ENCODE measurements around the gene POU6F1. TPM values are rescaled to one million over a fixed set of nuclear protein-coding genes. Genes with fewer than 3 reads are reported as not detected.

The POU6F1 gene
- total RNA-seq, 1 donor = 3.2 TPM

DNA sequence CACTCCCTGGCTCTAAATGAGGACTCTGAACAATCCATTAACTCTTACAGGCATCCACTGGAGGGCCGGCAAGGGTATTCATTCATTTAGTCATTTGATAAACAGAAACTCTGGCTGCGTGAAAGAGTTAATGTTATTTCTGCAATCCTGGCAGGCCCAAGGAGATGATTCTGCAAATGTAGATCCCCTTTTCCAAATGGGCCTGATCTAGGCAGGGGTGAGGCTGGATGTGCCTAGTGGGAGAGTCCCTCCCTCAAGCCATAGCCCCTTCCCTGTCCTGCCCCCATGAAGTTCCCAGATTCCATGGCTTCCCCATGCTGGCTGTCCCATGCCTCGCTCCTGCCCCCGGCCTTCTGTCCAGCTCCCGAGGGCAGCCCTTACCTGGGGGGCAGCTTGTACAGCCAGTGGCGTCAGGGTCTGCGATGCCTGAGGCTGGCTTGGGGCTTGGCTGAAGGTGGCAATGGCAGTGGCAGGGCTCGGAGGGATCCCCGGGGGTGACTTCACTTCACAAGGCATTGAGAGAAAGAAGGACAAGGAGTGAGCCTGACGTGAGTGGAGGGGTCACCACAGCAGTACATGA, 18.4 kb downstream of the POU6F1 start:
- DNase-seq (ENCODE audit: low read depth in 2 of 3, low spot score in 2 of 3) = no peak

GRCh38 chr12:51198568-51199365, 19.1 kb downstream of the POU6F1 start:
- no peak for DNase-seq (ENCODE audit: low read depth in 2 of 3, low spot score in 2 of 3)

DNA sequence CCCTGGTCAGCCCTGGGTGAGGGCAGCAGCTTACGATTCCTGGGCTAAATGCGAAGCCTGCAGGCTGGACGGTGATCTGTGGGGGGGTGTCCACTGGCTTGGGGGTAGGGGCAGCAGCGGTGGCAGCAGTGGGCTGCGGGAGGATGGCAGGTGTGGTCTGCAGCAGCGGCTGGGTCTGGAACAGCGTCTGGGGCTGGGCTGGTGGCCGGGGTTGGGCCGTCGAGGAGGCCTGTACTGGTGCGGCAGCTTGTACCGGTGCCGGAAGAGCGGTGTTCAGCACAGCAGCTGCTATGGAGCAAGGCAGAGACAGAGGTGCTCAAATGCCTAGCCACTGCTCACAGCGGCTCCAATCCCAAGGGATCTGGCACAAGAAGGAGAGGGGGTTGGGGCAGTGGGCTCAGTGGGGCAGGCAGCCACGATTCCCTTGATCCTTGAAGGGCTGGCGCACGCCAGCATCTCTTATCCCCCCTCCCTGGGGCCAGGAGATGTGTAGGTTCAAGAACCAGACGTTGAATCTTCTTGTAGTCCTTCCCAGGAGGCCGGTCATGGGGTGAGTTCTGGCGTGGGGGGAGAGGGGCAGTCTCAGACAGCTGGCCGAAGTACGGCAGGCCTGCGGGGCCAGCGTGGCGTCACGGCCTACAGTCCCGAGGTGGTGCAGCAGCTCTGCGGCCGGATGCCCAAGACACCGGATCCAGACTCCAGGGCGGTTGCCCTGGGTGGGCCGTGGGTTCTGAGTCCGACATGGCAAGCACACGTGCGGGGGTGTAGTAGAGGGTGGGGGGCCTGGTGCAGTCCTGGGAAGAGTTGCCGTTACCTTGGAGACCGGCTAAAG, 19.9 kb downstream of the POU6F1 start:
- no peak for DNase-seq (ENCODE audit: low read depth in 2 of 3, low spot score in 2 of 3)

GRCh38 chr12:51196547-51196946, 21.3 kb downstream of the POU6F1 start:
- no peak for DNase-seq (ENCODE audit: low read depth in 2 of 3, low spot score in 2 of 3)

GRCh38 chr12:51195841-51196240, 22.0 kb downstream of the POU6F1 start:
- DNase-seq (ENCODE audit: low read depth in 2 of 3, low spot score in 2 of 3) = no peak

- no peak for DNase-seq (ENCODE audit: low read depth in 2 of 3, low spot score in 2 of 3)
Measured at GRCh38 chr12:51192284-51192671, 25.6 kb downstream of the POU6F1 start.

DNA sequence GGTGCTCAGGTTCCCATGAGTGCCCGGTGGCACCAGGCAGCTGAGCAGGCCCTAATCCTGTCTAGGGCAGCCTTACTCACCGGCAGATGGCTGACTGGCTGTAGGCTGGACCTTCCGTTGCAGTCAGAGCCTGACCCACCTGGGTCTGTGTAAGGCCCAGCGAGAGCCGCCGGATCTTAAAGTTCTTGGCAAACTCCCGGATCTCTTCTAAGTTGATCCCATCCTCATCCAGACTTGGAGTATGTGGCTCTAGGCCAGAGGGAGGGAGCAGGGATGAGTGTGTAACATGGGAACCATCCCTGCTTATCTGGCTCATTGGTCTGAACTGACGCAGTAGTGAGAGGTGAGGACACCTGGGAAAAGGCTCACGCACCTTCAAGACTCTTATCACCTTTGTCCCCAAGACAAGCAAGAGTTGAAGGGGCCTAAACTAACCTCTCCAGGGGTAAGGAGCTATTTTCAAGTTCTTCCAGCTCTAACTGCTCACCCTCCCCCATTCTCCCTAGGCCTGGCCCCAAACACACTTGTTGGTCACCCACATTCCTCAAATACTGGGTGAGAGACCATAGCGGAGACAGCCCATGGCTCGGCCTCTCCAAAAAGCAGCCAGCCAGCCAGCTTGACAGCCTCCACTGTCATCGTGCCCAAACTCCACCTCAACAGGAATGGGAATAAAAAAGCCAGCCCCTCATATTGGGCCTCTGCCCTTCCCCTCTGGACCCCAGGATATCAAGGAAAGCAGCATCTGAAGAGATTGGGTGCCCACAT, 26.2 kb downstream of the POU6F1 start:
- no peak for DNase-seq (ENCODE audit: low read depth in 2 of 3, low spot score in 2 of 3)

GRCh38 chr12:51190820-51191219, 27.0 kb downstream of the POU6F1 start:
- no peak for DNase-seq (ENCODE audit: low read depth in 2 of 3, low spot score in 2 of 3)

- DNase-seq (ENCODE audit: low read depth in 2 of 3, low spot score in 2 of 3) = no peak
Measured at GRCh38 chr12:51189790-51190355, 28.0 kb downstream of the POU6F1 start.

GRCh38 chr12:51188359-51189051, 29.4 kb downstream of the POU6F1 start:
- no peak for DNase-seq (ENCODE audit: low read depth in 2 of 3, low spot score in 2 of 3)

GRCh38 chr12:51187370-51187987, 30.4 kb downstream of the POU6F1 start:
- no peak for DNase-seq (ENCODE audit: low read depth in 2 of 3, low spot score in 2 of 3)

DNA sequence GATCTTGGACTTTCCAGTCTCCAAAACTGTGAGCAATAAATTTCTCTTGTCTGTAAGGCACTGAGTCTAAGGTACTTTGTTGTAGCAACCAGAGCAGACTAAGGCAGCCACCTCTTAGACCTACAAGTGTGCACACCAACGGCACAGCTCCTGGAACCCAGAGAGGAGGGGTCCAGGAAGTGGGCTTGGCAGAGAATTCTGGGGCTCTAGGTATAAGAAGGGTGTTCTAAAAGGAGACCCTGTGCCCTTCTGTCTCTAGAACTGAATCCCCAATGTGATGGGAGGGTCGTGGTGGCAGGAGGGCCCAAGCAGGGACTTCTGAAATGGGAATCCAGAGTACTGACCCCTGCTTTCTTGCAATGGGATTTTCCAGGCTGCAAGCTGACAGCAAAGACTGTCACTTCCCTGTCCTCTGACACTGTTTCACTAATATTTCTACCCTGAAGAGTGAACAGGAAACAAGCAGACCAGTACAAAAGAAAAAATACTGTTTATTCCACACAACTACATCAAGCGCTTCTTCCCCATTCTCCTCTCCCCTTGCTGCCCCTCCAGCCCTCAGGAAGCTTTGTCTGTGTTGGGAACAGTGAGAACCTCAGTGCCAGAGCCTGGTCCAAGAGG, 31.3 kb downstream of the POU6F1 start:
- DNase-seq (ENCODE audit: low read depth in 2 of 3, low spot score in 2 of 3) = peak in 1 of 3 donors; percentile 22

DNA sequence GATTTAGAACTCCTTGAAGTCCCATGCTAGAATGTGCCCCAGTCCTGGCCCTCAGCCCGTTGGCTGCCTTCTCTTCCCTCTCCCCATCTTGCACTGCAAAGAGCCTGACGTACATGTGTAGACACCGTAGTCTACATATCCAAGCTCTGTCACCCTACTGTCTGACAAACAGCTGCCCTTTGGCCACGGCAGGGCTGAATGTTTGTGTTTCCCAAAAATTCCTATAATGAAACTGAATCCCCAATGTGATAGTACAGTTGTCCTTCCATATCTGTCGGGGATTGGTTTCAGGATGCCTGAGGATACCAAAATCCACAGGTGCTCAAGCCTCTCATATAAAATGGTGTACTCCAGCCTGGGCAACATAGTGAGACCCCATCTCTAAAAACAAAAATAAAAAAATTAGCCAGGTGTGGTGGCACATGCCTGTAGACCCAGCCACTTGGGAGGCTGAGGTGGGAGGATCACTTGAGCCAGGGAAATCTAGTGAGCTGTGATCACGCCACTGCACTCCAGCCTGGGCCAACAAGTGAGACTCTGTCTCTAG, 32.6 kb downstream of the POU6F1 start:
- DNase-seq (ENCODE audit: low read depth in 2 of 3, low spot score in 2 of 3) = no peak

DNA sequence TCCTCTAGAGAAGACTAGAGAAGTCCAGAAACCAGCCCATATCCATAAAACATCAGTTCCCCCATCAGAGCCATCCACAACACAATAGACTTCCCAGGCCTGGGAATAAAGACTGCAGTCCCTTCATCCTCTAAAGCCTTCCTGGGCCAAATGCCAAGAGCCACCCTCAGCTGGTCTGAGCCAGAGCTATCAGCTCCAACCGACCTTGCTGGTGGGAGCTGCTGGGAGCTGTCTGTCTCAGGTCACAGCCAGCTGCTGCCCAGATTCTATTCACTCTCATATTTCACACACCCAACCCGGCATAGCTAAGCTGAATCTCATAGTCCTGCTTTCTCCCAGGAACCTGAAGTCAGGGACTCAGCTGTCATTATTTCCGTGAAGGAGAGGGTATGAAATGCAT, 34.0 kb downstream of the POU6F1 start:
- no peak for DNase-seq (ENCODE audit: low read depth in 2 of 3, low spot score in 2 of 3)

- DNase-seq (ENCODE audit: low read depth in 2 of 3, low spot score in 2 of 3) = no peak
Measured at GRCh38 chr12:51183349-51183748, 34.5 kb downstream of the POU6F1 start.

DNA sequence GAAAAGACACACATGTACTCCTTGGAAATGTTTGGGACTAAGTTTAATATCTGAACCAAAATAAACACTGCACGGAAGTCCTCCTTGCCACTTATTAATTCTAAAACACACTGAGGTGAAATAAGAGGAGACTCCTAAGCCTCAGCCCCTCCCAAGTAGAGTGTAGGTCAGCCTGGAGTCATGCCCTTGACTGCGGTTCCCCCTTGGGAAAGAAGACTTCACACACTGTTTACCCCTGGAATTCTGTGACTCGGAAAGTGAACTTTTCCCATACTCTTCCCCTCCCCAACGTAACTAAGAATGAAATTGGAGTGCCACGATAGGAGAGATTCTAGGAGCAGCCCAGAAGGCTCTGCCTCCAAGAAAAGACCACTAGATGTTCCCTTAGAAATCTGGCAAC, 36.3 kb downstream of the POU6F1 start:
- DNase-seq (ENCODE audit: low read depth in 2 of 3, low spot score in 2 of 3) = no peak

DNA sequence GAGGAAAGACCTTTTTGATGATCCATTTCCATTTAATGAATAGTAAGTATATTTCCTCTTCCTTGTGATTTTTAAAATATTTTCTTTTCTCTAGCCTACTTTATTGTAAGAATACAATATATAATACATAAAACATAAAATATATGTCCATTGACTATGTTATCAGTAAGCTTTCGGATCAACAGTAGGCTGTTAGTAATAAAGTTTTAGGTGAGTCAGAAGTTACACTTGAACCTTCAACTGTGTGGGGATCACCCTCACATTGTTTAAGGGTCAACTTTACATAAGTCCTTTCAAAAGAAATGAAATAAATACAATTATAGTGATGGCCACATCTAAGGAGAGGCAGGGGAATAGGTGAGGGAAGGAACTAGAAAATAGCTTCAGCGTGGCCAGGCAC, 40.0 kb downstream of the POU6F1 start:
- DNase-seq (ENCODE audit: low read depth in 2 of 3, low spot score in 2 of 3) = no peak

DNA sequence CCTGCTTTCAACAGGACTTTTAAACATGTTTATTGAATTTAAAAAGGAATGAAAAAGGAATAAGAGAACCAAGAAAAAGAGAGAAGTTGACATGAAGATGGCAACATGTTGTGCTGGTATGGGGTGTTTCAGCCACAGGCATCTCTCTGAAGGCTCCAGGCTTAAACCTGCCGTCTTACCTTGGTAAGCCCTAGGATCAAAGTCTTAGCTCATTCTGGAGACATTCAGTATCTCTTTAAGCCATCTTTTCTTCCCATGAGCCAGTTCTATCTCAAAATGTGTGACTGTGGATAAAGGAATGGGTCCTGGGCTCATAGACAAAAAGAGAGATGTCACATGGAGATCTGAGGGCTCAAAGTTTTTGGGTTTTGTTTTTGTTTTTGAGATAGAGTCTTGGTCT, 43.4 kb downstream of the POU6F1 start:
- DNase-seq (ENCODE audit: low read depth in 2 of 3, low spot score in 2 of 3) = no peak

Measured in hematopoietic multipotent progenitor cell (in vitro differentiated cells).